PFSK-1 (cell line): Measurements from ENCODE around the gene KRT40.

Experiments
- POLR2AphosphoS5 ChIP-seq: IDR thresholded peaks from 2 replicates; pipeline ENCODE4 v1.6.1; 2012; ENCODE audit warnings: low read depth, mild to moderate bottlenecking, control low read depth, low read length, moderate library complexity
- REST ChIP-seq, 2 experiments: IDR thresholded peaks; 2 replicates each; pipeline versions ENCODE4 v1.6.1 to v1.8.0; 2011 to 2012; ENCODE audit warnings: low read depth in 2 of 2, low read length in 2 of 2, control low read depth in 1 of 2, inconsistent platforms in 1 of 2, mild to moderate bottlenecking in 1 of 2, moderate library complexity in 1 of 2; ENCODE audit not compliant: insufficient read depth in 1 of 2
- TAF1 ChIP-seq: IDR thresholded peaks from 2 replicates; pipeline ENCODE4 v1.6.1; 2012; ENCODE audit warnings: low read length, control low read depth, borderline replicate concordance; ENCODE audit not compliant: insufficient read depth

- no peak for TF ChIP-seq POLR2AphosphoS5
- no peak for TF ChIP-seq TAF1
- TF ChIP-seq REST (IDR thresholded peaks at IDR 0.05; ENCODE audit: insufficient read depth in 1 of 2, low read depth in 2 of 2, low read length in 2 of 2), result no peak
Observed at GRCh38 chr17:40993084-40993483, 9.0 kb upstream of the KRT40 start.
